Activated CD4-positive, alpha-beta T cell treated with anti-CD3 and anti-CD28 coated beads, Interleukin-2, amount 50 U/mL, for 16 hours (primary cell): ENCODE data around the gene CUX1.
"Not testable (repeated sequence)": the region's sequence is repeated elsewhere in the genome, so short reads cannot be mapped to it uniquely, and the experiment has no call there.

ENCODE experiments used
- DNase-seq: peaks from one replicate; pipeline ENCODE4 v3.0.0-alpha.2; 2020

The CUX1 gene

DNA sequence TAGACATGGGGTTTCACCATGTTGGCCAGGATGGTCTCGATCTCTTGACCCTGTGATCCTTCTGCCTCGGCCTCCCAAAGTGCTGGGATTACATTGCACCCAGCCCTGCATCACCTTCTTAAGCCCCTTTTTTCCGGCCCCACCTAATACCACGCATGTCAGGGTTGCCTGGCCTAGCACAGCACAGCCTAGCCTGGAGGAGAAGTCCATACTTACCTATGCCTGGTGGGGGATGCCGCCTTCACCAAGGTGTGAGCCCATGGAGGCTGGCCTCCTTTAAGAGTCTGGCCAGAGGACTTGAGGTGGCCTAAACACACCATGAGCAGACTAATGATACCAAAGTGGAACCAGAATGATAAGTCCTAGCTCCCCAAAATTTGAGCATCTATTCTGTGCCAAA, 22.0 kb upstream of the CUX1 start:
- no peak for DNase-seq

- not testable (repeated sequence) for DNase-seq
Measured at GRCh38 chr7:101798173-101798572, 19.3 kb upstream of the CUX1 start.

DNA sequence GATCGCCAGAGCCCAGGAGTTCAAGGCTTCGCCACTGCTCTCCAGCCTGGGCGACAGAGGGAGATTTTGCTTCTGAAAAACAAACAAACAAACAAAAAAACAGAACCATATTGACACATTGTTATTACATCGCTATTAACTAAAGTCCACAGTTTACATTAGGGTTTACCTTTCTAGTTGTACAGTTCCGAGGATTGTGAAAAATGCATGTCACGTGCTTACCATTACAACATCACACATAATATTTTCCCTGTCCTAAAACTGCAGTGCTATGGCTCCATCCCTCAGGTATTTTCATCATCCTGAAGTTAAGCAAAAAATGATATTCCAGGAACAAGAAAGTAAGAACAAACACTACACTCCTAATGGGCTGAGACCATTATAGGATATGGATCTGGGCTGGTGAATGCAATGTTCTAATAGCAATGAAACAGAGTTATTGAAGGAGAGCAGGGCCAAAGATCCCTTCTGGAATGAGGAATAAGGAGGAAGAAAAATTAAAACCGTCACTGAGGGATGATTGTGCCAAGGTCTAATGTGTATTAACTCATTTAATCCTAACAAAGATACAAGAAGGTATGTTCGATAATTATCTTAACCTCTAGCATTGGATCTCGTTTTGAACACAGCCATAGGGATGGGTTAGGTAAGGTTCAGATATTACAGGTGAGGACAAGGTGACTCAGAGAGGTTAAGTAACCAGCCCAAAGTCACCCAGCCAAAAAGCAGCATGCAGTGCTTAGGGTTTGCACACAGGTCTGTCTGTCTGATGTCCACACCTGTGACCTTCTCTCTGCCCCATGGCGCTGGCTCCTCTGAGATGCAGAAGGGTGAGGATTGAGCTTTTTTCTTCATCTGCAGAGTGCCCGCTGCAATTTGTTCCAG, 14.0 kb upstream of the CUX1 start:
- no peak for DNase-seq

GRCh38 chr7:101804088-101804963, 13.1 kb upstream of the CUX1 start:
- DNase-seq: no peak

GRCh38 chr7:101804967-101805366, 12.5 kb upstream of the CUX1 start:
- DNase-seq: peak; percentile 11

DNA sequence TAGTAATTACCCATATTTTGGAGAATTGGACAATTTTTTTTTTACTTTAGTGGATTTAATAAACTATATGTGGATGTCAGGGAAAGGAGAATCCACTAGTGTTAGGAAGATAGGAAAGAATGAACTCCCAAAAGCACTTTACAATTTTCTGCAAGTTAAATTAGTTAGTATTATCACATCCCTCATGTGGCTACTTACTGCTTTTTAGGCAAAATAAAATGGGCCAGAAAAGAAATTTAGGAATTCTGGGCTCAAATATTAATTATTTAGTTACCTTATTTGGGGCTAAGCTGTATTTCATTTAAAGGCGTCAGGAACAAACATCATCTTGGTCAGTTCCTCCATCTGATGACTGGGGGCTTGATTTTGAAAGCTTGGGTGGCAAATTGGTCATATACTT, 4.8 kb upstream of the CUX1 start:
- no peak for DNase-seq

- DNase-seq: no peak
Measured at GRCh38 chr7:101813402-101814019, 3.9 kb upstream of the CUX1 start.

GRCh38 chr7:101814081-101814990, 3.1 kb upstream of the CUX1 start:
- peak; percentile 56 for DNase-seq

DNA sequence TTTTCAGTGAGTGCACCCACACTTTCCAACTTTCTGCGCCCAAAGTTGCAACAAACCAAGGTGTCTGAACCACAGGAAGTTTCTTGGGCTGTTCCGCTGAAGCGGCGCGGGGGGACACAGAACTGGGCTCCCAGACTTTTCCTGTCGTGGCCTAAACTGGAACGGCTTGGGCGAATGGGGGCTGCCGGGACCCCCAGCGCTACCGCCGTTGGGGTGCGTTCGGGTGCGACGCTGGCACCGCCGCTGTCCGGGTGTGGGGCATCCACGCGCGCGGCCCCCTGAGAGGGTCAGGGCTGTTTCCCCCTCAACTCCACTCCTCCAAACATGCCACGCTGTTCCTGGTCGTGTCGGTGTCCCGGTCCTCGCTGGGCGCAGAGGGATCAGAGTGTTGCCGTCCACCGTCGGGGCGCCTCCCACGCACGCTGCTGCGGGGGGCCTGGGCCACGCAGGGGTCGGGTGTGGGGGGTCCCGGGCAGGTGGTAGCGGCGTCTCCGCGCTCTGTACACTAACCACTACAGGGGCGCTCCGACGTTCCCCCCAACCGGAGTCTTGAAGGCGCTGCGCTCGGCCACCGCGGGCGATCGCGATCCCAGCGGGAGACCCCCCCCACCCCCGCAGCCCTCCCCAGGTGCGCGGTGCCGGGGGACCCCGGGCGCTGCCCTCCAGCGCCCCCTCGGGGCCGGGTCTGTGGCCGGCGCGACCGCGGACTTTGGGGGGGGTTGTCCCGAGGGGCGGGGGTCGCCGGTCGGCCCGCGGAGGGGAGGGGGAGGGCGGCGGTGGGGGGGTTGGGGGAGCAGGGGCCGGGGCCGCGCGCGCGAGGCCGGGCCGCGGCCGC, 2.2 kb upstream of the CUX1 start:
- peak; percentile 56 for DNase-seq

GRCh38 chr7:101815826-101816594, 1.4 kb upstream of the CUX1 start:
- DNase-seq: peak; percentile 75

- DNase-seq: no peak
Measured at GRCh38 chr7:101816595-101817470, 593 bp upstream of the CUX1 start.

DNA sequence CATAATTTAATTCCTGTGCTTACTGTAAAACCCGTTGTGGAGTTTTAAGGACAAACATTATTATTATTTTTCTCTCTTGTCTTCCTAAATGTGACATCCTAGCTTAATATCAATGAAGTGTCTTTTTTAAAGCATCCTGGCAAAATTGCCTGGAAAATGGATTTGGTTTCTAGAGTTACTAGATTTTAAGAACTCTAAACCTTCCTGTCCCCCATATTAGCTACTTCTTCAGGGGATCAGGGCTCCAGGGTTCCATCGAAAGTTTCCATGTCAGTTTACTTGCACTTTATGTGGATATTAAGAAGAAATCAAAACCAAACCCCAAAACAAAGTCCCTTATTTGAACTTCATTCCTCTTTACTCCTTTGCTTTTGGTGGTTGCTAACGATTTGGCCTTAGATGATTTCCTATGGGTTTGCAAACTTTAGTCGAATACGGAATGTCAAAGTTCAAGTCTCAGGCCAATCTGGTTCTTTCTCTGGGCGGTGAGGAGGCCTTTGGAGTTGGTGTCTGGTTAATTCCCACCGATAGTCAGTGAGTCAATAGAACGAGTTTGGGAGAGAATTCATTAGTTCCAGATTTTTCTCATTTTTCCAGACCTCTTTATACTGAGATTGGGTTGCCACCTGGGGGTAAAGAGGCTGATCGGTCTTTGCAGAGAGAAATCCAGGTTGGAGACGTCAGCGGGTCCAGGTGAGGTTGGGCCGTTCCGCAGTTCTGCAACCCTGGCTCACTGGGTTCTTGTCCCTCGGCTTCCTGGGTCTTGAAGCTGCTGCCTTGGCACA, 1.1 kb downstream of the CUX1 start:
- no peak for DNase-seq

GRCh38 chr7:101819183-101819582, 1.8 kb downstream of the CUX1 start:
- no peak for DNase-seq

- DNase-seq: no peak
Measured at GRCh38 chr7:101819913-101820522, 2.6 kb downstream of the CUX1 start.

GRCh38 chr7:101820703-101821102, 3.3 kb downstream of the CUX1 start:
- DNase-seq: no peak

DNA sequence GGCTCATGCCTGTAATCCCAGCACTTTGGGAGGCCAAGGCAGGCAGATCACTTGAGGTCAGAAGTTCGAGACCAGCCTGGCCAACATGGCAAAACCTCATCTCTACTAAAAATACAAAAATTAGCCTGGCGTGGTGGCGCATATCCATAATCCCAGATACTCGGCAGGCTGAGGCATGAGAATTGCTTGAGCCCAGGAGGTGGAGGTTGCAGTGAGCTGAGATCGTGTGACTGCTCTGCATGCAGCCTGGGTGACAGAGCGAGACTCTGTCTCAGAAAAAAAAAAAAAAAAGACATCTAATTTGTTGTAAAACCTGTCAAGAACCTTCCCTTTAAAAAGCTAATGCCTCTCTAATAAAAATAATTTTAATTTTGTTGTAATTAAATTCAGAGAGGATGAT, 5.2 kb downstream of the CUX1 start:
- DNase-seq: not testable (repeated sequence)

DNA sequence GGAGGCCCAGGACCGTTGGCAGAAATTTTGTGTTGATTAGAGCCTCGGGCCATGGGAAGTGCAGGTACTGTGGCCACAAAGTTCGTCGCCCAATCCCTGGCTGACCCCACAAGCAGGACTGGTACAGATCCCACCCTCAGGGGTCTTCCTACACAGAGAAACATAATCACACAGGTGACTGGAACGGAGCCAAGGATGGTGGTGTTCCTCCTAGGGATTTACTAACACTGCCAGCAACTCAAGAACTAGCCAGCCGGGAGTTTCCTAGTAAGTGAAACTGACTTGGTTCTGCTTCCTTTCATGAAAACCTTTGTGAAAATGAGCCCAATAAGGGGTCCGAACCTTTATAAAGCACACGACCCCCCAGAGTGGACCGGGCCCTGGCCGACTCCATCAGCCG, 5.7 kb downstream of the CUX1 start:
- DNase-seq: no peak

- DNase-seq: no peak
Measured at GRCh38 chr7:101823596-101823995, 6.2 kb downstream of the CUX1 start.
